Fibroblast of gingiva (primary cell): ENCODE measurements around the gene REEP1.
A peak's percentile ranks its signal among the peaks of the same experiment; 100 is the strongest.

Experiments
- DNase-seq: peaks from one replicate; pipeline ENCODE4 v3.0.0-alpha.2; 2011; ENCODE audit warnings: low read depth

REEP1 gene, protein sequence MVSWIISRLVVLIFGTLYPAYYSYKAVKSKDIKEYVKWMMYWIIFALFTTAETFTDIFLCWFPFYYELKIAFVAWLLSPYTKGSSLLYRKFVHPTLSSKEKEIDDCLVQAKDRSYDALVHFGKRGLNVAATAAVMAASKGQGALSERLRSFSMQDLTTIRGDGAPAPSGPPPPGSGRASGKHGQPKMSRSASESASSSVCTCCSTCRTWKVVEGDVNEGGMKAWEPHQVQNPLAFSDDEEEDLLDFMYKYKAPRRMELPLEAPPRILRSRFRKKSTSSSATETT

DNA sequence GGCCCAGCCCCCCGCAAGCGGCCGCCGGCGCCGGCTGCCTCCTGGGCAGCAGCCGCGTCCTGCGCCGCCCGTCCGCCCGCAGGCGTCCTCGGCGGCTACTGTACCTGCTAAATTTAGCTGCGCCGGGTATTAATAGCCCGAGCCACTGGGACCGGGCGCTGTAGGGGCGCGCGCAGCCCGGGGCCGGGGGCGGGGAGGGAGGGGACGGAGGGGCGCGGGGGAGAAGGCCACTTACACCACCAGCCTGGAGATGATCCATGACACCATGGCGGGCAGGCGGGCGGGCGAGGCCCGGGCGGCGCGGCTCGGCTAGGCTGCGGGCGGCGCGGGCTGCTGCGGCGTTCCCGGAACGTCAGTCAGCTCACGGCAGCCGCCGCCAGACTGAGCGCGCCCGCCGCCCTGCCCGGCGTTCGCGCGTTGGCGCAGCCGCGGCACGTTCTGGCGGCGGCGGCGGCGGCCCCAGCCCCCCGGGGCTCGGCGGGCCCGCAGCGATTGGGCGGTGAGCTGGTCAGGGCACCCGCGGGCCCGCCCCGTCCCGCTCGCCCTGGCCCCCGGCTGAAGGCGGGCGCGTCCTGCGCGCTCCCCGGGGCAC, at the start of gene REEP1:
REEP1 (minus strand) TSS at position 383 of the 592 bp plus-strand sequence; CDS start at position 267, 116 bp downstream.
- DNase-seq = no peak

DNA sequence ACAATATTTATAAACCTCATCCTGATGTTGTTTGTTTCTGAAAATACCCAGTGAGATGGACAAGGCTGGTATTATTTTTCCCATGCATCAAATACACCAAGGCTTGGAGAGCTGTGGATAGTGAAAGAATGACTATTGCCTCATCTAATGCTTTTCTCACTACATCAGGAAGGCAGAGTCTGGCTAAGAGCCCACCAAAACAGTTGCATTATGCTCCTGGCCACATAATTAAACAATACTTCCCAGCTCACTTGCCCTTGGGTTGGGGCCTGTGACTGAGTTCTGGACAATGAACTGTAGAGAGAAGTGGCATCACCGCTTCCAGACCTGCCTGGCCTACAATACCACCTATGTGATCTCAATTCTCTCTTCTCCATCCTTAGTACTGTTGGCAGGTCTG, 46.4 kb upstream of the REEP1 start:
- peak; percentile 76 for DNase-seq

DNA sequence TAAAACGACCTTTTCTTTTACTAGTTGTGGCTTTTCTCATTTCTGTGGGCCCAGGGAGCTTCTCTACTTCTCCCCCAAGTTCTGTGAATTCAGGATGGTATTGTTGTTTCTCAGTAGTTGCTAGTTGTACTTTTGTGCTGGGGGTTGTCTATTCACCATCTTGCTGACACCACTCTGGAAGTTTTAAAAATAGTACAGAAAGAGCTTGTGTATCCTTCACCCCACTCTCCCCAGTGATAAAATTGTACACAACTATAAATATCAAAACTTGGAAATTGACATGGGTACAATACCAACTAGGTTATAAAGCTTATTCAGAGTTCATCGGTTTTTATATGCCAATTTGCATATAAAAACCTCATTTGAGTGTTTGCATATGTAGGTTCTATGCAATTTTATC, 45.3 kb upstream of the REEP1 start:
- DNase-seq = no peak

DNA sequence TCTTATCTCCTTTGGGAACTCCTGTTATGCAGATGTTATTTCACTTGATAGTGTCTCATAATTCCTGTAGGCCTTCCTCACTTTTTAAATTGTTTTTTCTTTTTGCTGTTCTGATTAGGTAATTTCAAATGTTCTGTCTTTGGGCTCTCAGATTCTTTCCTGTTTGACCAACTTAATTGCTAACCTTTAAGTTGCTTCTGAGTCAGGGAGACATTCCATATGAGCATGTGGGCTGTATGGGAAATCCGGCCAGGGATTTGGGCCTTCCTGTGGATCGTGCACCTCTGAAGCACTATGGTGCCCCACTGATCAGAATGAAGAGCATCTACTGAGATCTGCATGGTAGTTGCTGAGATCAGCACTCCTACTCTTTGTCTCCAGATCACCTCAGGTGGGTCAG, 44.7 kb upstream of the REEP1 start:
- no peak for DNase-seq

DNA sequence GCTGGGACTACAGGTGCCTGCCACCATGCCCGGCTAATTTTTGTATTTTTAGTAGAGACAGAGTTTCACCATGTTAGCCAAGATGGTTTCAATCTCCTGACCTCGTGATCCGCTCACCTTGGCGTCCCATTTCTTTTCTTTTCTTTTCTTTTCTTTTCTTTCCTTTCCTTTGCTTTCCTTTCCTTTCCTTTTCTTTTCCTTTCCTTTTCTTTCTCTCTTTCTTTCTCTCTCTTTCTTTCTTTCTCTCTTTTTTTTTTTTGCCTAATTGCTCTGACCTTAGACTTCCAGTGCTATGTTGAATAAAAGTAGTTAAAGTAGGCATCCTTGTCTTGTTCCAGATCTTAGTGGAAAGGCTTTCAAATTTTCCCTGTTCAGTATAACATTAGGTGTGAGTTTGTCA, 41.0 kb upstream of the REEP1 start:
- no peak for DNase-seq

DNA sequence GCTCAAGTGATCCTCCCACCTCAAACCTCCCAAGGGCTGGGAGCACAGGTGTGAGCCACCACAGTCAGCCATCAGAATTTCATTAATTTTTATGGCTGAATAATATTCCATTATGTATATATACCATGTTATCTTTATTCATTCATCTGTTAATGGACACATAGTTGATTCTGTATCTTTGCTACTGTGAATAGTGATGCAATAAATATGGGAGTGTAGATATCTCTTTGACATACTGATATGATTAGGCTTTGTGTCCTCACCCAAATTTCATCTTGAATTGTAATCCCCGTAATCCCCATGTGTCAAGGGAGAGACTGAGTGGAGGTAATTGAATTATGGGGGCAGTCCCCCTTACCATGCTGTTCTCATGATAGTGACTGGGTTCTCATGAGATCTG, 38.2 kb upstream of the REEP1 start:
- DNase-seq = no peak

DNA sequence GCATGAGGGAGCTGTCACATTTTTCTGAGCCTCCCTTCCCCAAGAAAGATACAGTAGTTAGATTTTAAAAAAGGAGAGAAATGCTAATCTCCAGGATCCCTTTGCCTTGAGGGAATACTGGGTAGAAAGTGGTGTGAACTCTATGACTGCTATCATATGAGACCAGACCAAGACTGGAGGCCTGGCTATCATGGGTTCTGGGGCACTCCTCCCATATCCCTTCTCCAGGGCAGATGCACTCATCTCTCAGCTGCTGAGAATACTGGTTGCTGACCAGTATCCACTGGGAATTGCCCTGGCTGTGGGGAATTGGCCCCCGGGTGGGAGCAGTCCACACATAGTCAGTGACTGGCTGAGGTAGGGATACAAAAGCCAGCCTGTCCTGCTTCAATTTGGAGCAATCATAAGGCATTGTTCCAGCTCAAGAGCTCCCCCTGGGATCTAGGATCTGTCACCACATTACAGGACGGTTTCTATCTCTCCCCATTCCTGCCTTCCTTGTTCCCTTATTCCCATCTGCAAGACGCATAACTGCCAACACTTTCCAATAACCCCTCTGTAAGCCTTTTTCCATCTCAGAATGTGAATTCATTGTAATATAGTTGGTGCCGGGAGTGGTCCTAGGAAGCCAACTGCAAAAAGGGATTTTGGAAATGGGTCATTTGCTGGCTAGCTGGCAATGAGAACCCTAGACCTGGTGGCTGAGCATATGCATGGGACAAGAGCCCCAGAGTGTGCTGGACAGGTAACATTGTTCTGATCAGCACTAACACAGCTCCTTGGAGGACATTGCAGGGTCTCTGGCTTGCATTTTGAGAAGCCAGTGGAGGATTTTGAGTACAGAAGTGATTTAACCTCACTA, 35.4 kb upstream of the REEP1 start:
- DNase-seq = peak; percentile 14

DNA sequence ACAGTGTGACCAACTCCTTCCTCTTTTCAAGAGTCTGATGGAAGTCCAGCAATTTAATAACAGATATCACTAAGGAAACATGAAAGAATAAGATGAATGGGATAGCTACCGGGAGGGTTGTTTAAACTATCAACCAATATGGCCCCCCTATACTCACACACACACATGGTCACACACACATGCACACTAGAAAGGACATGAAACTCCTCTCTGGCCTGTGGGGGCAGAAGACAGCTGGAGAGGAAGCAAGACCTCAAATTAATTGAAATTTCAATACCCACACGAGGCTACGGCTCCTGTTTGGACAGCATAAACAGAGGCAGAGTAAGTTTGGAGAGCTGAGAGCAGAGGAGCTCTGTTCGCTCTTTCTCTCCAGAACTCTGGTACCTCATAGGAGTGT, 34.7 kb upstream of the REEP1 start:
- no peak for DNase-seq

DNA sequence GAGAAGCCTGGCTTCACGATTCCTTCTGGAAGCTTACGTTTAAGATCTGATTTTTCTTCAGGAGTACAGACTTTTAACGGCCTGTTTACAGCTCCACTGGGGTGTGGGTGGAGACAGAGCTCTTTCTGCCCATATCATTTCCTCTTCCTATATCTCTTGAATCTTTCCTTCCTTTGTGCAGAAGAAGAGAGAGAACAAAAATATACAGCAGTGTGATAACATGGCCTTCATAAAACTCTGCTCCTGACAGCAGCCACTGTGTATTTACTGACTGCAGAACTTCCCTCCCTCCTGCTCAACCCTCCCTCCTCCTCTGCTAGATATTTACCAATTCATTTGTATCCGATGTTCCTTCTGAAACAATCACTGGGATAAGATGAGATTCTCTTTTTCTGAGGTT, 34.1 kb upstream of the REEP1 start:
- DNase-seq = no peak

DNA sequence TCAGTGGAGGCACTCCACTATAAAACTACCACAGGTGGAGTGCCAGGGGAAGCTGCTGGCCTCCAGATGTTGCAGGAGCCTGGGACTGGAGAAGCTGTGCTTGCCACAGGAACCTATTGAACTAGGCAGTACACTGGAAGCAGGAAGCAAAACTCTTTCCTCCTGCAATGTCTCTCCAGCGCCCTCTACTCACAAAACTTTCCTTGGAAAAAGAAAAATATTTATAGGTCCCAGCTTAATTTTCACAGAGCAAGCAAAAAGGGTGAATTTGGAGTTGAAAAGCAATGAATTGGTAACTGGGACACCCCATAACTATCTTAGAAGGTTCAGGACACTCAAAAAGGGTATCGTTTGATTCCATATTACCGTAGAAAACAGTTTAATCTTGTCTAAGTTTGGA, 33.2 kb upstream of the REEP1 start:
- DNase-seq = no peak

DNA sequence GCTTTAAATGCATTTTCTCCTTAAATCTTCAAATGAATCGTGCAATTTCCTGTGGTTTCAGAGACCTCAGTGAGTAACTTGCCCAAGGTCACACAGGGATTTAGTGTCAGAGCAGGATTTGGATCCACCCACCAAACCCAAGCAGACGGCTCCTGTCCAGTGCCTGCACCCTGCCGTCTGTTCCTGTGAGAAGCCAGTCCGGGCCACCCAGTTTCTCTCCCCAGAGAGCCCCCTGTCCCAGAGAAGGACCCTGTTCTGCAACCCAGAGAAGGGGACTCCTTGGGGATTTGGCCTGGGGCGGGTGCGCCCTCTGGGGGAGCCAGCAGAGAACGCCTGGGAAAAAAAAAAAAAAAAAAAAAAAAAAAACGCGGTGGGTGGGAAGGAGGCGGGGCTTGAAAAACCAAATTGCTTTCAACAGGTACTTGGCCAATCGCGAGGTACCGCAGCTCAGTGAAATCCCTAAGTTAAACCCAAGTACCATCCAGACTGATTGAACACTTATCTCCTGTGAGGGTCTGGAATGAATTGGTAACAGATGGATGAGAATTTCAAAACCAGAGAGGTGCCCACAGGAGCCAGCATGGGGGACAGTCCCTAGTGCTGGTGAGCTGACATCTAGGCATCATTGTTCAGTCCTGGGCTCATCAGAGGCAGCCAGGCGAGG, 30.9 kb upstream of the REEP1 start:
- DNase-seq = no peak

DNA sequence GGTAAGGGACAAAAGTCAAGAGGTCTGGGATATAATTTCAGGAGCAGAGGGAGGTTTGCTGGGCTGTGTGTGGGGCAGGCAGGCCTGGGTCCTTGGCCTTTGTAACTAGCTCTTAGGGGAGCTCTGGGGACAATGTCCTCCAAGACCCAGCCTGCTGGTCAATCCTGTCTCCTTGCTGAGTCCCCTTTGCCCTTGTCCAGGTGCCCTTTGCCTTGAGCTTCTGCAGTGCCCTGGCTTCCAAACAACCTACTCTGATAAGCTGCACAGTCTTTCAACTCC, 30.0 kb upstream of the REEP1 start:
- no peak for DNase-seq

DNA sequence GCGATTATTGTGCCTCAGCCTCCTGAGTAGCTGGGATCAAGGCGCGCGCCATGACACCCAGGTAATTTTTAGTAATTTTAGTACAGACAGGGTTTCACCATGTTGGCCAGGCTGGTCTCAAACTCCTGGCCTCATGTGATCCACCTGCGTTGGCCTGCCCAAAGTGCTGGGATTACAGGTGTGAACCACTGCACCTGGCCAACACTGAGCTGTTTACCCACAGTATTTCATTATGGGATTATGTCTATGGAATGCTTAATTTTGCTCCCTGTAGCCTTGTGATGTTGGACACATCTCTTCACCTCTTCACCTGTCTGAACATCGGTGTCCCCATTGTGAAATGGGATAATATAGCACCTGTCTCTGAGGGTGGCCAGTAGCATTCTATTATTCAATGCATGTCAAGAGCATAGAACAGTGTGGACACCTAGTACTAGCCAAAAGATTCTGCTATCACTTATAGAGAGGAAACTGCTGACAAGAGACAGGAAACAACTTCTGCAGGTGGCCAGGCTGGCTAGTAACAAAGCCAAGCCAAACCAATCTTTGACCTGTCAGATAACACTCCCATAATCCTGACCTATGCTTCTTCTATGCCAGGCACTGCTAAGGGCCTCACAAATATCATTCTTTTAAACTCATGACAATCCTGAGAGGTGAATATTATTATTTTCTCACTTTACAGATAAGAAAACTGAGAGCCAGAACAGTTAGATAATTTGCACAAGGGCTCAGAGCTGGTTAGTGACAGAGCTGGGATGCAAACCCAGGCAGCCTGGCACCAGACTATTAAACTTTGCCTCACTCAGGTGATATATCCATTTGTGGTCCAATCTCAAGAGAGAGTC, 29.4 kb upstream of the REEP1 start:
- DNase-seq = no peak

DNA sequence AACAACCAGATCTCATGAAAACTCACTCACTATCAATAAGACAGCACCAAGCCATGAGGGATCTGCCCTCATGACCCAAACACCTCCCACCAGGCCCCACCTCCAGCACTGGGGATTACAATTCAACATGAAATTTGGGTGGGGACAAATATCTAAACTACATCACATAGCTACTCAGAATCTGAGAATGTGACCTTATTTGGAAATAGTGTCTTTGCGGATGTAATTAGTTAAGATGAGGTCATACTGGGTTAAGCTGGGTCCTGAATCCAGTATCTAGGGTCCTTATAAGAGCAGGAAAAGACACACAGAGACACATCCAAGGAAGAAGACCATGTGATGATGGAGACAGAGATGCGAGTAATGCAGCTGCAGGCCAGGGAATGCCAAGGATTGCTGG, 27.5 kb upstream of the REEP1 start:
- no peak for DNase-seq

DNA sequence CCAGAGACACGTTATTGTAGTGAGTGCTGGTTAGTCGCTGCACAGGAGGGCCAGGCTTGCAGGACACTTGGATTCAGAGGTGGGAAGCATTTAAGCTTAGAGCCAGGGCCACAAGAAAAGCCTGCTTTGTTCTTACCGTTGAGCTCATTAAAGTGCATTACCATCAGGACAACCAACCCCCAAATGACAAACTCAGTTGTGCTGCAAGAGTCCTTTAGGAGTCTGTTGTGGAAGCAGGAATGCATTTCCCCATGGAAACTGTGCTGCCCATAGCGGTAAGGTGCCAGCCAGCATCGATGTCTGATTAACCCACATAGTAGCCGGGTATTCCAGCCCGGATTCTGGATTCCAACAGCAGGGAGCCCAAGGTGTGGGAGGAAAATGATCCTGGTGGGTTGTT, 23.4 kb upstream of the REEP1 start:
- DNase-seq = no peak

DNA sequence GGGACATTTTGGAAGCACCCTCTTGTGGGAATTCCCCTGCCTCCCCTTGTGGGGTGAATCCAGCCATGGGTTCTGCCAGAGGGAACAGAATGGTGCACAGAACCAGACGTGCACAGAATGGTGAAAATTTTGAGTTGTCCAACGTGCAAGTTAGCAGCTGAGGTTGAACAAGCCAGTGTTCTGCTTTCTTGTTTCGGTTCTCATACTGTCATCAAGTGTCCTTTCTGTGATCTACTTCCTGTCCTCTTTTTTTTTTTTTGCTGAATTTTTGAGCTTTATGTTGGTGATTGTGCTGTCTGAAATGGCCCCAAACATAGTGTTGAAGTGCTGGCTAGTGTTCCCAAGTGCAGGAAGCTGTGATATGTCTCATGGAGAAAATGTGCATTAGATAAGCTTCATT, 21.5 kb upstream of the REEP1 start:
- no peak for DNase-seq

DNA sequence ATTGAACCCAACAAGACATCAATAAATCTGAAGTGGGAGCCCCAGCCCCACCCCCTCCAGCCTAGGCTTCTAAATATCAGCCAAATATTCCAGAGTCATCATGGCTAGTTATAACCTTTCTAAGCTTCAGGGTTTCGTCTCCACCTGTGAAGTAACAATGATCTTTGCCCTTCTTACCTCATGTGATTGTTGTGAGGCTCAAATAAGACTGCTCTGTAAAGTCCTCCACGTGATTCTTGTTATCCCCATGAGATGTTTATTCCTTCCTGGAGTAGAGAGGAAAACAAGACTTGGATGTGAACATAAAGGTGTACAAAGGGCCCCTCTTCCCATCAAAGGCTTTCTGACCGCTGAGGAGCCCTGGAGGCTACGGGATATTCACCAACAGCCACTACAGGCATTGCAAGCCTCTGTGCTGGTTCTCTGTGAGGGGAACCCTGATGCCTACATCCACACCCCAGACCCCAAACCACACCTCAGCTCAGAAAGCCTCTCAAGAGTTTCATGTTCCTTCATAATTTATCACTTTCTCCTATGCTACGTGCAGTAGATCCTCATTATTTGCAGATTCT, 20.1 kb upstream of the REEP1 start:
- DNase-seq = no peak

DNA sequence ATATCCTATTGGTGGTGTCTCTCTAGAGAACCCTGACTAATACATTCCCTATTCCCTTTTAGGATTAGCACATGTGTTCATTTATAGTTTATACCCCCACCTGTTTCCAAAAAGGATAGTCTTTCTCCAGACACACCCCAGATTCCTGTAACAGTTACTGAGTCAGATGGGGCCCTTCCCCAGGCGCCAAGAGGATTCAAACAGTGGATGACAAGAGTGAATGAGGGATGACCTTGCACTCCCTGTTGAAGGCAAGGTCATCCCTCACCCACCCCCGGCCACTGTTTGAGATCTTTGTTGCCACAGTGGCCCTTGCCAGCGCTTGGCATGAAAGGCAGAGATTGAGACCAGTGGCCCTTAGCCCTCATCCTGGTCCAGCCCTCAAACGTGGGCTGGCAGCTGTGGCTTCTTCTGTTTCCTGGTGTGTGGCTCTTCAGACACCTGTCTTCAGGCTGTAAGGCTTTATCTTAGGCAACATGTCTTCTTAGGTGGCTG, 15.3 kb upstream of the REEP1 start:
- no peak for DNase-seq

DNA sequence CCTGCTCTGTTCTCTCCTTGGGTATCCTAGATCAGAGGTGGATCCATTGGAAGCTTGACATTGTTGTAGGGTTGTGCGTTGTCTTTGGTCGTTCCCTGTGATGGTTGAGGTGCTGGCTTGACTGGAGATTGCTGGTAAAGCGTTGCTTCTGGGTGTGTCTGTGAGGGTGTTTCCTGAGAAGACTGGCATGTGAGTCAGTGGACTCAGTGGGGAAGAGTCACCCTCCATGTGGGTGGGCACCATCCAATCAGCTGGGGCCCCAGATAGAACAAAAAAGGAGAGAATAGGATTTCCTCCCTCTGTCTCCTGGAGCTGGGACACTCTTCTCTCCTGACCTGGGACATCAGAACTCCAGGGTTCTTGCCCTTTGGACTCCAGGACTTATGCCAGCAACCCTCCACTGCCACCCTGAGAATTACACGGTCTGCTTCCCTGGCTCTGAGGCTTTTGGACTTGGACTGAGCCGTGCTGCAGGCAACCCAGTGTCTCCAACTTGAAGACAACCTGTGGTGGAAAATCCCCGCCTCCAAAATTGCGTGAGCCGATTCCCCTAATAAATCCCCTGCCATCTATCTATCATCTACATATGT, 14.8 kb upstream of the REEP1 start:
- DNase-seq = no peak

DNA sequence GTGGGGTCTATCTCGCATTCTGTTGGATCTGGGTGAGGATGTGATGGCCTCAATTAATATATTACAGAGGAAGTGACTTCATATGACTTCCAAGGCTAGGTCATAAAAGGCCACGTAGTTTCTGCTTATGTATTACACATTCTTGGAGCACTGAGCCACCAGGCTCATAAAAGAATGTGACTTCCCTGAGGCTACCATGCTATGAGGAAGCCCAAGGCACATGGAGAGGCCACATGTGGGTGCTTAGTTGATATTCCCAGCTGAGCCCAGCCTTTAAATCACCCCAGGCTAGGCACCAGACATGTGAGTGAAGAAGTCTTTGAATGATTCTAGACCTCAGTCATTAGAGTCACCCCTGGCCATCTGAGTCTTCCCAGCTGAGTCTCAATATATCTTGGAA, 13.3 kb upstream of the REEP1 start:
- DNase-seq = no peak

DNA sequence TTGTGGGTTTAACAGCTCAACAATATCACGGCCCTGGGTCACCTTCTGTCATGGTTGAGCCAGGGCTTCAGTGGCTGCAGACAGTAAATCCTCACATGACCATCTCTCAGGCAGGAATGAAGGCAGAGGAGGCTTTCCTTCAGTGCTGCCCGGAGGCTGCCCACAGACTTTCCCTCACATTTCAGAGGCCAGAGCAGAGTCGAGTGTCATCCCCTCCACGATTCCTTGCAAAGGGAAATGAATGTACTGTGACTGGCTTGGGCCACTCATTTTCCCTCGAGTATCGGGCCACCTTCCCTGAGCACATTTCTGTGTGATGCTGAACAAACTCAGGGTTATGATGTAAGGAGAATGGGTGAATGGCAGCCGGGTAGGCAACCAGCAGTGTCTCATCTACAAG, 10.0 kb upstream of the REEP1 start:
- DNase-seq = no peak
